Measurements from ENCODE around the gene NLK.

GRCh38 chr17:28242791-28243190 lies 200.3 kb downstream of the NLK start:
- TF ChIP-seq CTCF (IDR thresholded peaks at IDR 0.05) (no peak), EZH2 (IDR thresholded peaks at IDR 0.05; ENCODE audit: borderline replicate concordance, insufficient read depth, low read depth, low read length, poor library complexity, severe bottlenecking) (no peak)

All from B cell (primary cell).